Measurements from ENCODE around the gene SUCO.

Gene SUCO

GRCh38 chr1:172515927-172516326, 17.0 kb upstream of the SUCO start:
- DNase-seq, result peak in 1 of 2 donors; percentile 4

- DNase-seq, result no peak
Measured at GRCh38 chr1:172517081-172517480, 15.9 kb upstream of the SUCO start.

GRCh38 chr1:172517545-172517944, 15.4 kb upstream of the SUCO start:
- DNase-seq, result no peak

- no peak for DNase-seq
Measured at GRCh38 chr1:172529304-172529703, 3.6 kb upstream of the SUCO start.

- no peak for DNase-seq
Measured at GRCh38 chr1:172530000-172530399, 3.0 kb upstream of the SUCO start.

GRCh38 chr1:172531412-172532182, 1.4 kb upstream of the SUCO start:
- no peak for DNase-seq

GRCh38 chr1:172532183-172532699, 709 bp upstream of the SUCO start:
- peak; percentile 95 to 98 for DNase-seq

- DNase-seq, result peak in 1 of 2 donors; percentile 52
Measured at GRCh38 chr1:172533513-172534151, 682 bp downstream of the SUCO start.

GRCh38 chr1:172536256-172536655, 3.3 kb downstream of the SUCO start:
- no peak for DNase-seq

GRCh38 chr1:172537366-172537765, 4.4 kb downstream of the SUCO start:
- DNase-seq, result no peak

- no peak for DNase-seq
Measured at GRCh38 chr1:172537827-172538391, 5.0 kb downstream of the SUCO start.

- no peak for DNase-seq
Measured at GRCh38 chr1:172540635-172541034, 7.7 kb downstream of the SUCO start.

- DNase-seq, result no peak
Measured at GRCh38 chr1:172544481-172545104, 11.6 kb downstream of the SUCO start.

GRCh38 chr1:172545396-172546004, 12.6 kb downstream of the SUCO start:
- no peak for DNase-seq

GRCh38 chr1:172547071-172547470, 14.1 kb downstream of the SUCO start:
- DNase-seq, result no peak

GRCh38 chr1:172549621-172550280, 16.8 kb downstream of the SUCO start:
- no peak for DNase-seq

GRCh38 chr1:172551279-172551678, 18.3 kb downstream of the SUCO start:
- DNase-seq, result no peak

- DNase-seq, result no peak
Measured at GRCh38 chr1:172554915-172555314, 22.0 kb downstream of the SUCO start.

- DNase-seq, result no peak
Measured at GRCh38 chr1:172556461-172556860, 23.5 kb downstream of the SUCO start.

- DNase-seq, result no peak
Measured at GRCh38 chr1:172557270-172557669, 24.3 kb downstream of the SUCO start.

GRCh38 chr1:172559572-172560210, 26.7 kb downstream of the SUCO start:
- DNase-seq, result no peak

- DNase-seq, result no peak
Measured at GRCh38 chr1:172561252-172561651, 28.3 kb downstream of the SUCO start.

Data from CD4-positive, alpha-beta T cell treated with Interleukin-1 beta for 1 hour (primary cell).